ENCODE results near the gene INKA1.
"Not testable (repeated sequence)": the region's sequence is repeated elsewhere in the genome, so short reads cannot be mapped to it uniquely, and the experiment has no call there.

Gene INKA1

GRCh38 chr3:49802719-49803464 is at the start of gene INKA1:
Gene INKA1 (plus strand): TSS chr3:49803261. CDS start chr3:49803393, 132 bp downstream.
- DNase-seq (ENCODE audit: low spot score), result peak; percentile 78

- DNase-seq (ENCODE audit: low spot score), result no peak
These were observed 48.5 kb upstream of the INKA1 start for GRCh38 chr3:49754536-49754935.

- no peak for DNase-seq (ENCODE audit: low spot score)
These were observed 47.0 kb upstream of the INKA1 start for GRCh38 chr3:49756036-49756435.

- no peak for DNase-seq (ENCODE audit: low spot score)
These were observed 45.9 kb upstream of the INKA1 start for GRCh38 chr3:49757197-49757596.

GRCh38 chr3:49759226-49759625 is 43.8 kb upstream of the INKA1 start:
- no peak for DNase-seq (ENCODE audit: low spot score)

- DNase-seq (ENCODE audit: low spot score), result no peak
These were observed 41.4 kb upstream of the INKA1 start for GRCh38 chr3:49761661-49762060.

GRCh38 chr3:49763981-49764380 is 39.1 kb upstream of the INKA1 start:
- no peak for DNase-seq (ENCODE audit: low spot score)

GRCh38 chr3:49769286-49769915 is 33.7 kb upstream of the INKA1 start:
- no peak for DNase-seq (ENCODE audit: low spot score)

GRCh38 chr3:49769926-49770325 is 33.1 kb upstream of the INKA1 start:
- no peak for DNase-seq (ENCODE audit: low spot score)

- no peak for DNase-seq (ENCODE audit: low spot score)
These were observed 31.6 kb upstream of the INKA1 start for GRCh38 chr3:49771340-49771938.

- DNase-seq (ENCODE audit: low spot score), result no peak
These were observed 30.4 kb upstream of the INKA1 start for GRCh38 chr3:49772703-49773102.

GRCh38 chr3:49775538-49775937 is 27.5 kb upstream of the INKA1 start:
- DNase-seq (ENCODE audit: low spot score), result peak; percentile 58

- not testable (repeated sequence) for DNase-seq (ENCODE audit: low spot score)
These were observed 27.0 kb upstream of the INKA1 start for GRCh38 chr3:49776101-49776500.

- DNase-seq (ENCODE audit: low spot score), result no peak
These were observed 23.5 kb upstream of the INKA1 start for GRCh38 chr3:49779358-49780079.

GRCh38 chr3:49780080-49780974 is 22.7 kb upstream of the INKA1 start:
- no peak for DNase-seq (ENCODE audit: low spot score)

GRCh38 chr3:49780975-49781365 is 22.1 kb upstream of the INKA1 start:
- DNase-seq (ENCODE audit: low spot score), result not testable (repeated sequence)

GRCh38 chr3:49781415-49782199 is 21.5 kb upstream of the INKA1 start:
- DNase-seq (ENCODE audit: low spot score), result no peak

- DNase-seq (ENCODE audit: low spot score), result not testable (repeated sequence)
These were observed 20.8 kb upstream of the INKA1 start for GRCh38 chr3:49782277-49782676.

- no peak for DNase-seq (ENCODE audit: low spot score)
These were observed 17.3 kb upstream of the INKA1 start for GRCh38 chr3:49785565-49786356.

Measured in putamen (tissue), 1 donor.